Parathyroid adenoma (tissue), 2 donors: ENCODE measurements around the gene STPG4.
"Not testable (repeated sequence)": the region's sequence is repeated elsewhere in the genome, so short reads cannot be mapped to it uniquely, and the experiment has no call there.

Experiments used
- H2AFZ ChIP-seq: fragments of 300-600 bp; sonication (generic); one replicate; pipeline ENCODE4 v1.7.0; 2017; ENCODE audit warnings: antibody characterized with exemption, mild to moderate bottlenecking
- H3K27ac ChIP-seq: fragments of 300-600 bp; sonication (generic); one replicate; pipeline ENCODE4 v1.7.0; 2017
- H3K27me3 ChIP-seq: fragments of 300-600 bp; sonication (generic); one replicate; pipeline ENCODE4 v1.7.0; 2017; ENCODE audit warnings: low read length; ENCODE audit not compliant: control insufficient read depth, insufficient read depth
- H3K36me3 ChIP-seq: fragments of 300-600 bp; sonication (generic); one replicate; pipeline ENCODE4 v1.7.0; 2017; ENCODE audit warnings: low read length; ENCODE audit not compliant: control insufficient read depth, insufficient read depth
- H3K4me1 ChIP-seq: fragments of 300-600 bp; sonication (generic); one replicate; pipeline ENCODE4 v1.7.0; 2017; ENCODE audit warnings: control low read depth
- H3K4me2 ChIP-seq: fragments of 300-600 bp; sonication (generic); one replicate; pipeline ENCODE4 v1.7.0; 2017; ENCODE audit warnings: low read length
- H3K4me3 ChIP-seq: fragments of 300-600 bp; sonication (generic); one replicate; pipeline ENCODE4 v1.7.0; 2017; ENCODE audit warnings: low read depth, low read length
- H3K79me2 ChIP-seq: fragments of 300-600 bp; sonication (generic); one replicate; pipeline ENCODE4 v1.7.0; 2017; ENCODE audit warnings: control low read depth
- H3K9ac ChIP-seq: fragments of 300-600 bp; sonication (generic); one replicate; pipeline ENCODE4 v1.7.0; 2017; ENCODE audit warnings: mild to moderate bottlenecking
- H3K9me3 ChIP-seq: fragments of 300-600 bp; sonication (generic); one replicate; pipeline ENCODE4 v1.7.0; 2017; ENCODE audit warnings: low read length; ENCODE audit not compliant: control insufficient read depth
- TF ChIP-seq, protein P1 (sequence below): fragments of 300-600 bp; sonication (generic); IDR thresholded peaks from one replicate; pipeline ENCODE4 v1.7.0; 2017; ENCODE audit warnings: antibody characterized with exemption, mild to moderate bottlenecking
- donor health status: primary hyperparathyroidism.

STPG4 gene

DNA sequence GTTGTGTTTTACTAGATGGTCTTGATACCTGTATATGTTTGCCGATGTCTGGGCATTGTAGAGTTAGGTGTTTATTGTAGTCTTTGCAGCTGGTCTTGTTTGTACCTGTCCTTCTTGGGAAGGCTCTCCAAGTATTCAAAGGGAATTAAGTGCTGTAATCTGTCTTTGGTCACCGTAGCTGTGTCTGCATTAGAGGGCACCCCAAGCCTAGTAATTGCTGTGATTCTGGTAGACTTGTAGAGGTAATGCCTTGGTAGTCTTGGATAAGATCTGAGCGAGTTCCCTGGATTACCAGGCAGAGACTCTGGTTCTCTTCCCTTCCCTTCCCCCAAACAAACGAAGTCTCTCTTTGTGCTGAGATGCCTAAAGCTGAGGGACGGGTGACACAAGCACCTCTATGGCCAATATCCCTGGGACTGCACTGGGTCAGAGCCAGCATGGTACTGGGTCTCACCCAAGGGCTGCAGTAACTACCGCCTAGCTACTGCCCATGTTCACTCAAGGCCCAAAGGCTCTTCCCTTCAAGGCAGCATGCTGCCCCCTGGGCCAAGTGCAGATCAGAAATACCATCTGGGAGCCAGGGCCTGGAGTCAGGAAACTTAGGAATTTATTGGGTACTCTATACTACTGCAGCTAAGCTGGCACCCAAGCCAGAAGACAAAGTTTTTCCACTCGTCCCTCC is 27.1 kb downstream of the STPG4 start:
- Histone ChIP-seq H3K4me3 (no peak overlapping the region), H3K36me3 (no peaks in the 10 kb centered on the region), H3K27me3 (no peaks in the 10 kb centered on the region), H3K27ac (no peak overlapping the region), H3K4me2 (no peak overlapping the region), H3K9me3 (no peaks in the 10 kb centered on the region), H3K79me2 (no peaks in the 10 kb centered on the region), H2AFZ (no peak overlapping the region), H3K9ac (no peak overlapping the region), H3K4me1 (no peaks in the 10 kb centered on the region)
- TF ChIP-seq, protein P1, sequence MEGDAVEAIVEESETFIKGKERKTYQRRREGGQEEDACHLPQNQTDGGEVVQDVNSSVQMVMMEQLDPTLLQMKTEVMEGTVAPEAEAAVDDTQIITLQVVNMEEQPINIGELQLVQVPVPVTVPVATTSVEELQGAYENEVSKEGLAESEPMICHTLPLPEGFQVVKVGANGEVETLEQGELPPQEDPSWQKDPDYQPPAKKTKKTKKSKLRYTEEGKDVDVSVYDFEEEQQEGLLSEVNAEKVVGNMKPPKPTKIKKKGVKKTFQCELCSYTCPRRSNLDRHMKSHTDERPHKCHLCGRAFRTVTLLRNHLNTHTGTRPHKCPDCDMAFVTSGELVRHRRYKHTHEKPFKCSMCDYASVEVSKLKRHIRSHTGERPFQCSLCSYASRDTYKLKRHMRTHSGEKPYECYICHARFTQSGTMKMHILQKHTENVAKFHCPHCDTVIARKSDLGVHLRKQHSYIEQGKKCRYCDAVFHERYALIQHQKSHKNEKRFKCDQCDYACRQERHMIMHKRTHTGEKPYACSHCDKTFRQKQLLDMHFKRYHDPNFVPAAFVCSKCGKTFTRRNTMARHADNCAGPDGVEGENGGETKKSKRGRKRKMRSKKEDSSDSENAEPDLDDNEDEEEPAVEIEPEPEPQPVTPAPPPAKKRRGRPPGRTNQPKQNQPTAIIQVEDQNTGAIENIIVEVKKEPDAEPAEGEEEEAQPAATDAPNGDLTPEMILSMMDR: no peak

DNA sequence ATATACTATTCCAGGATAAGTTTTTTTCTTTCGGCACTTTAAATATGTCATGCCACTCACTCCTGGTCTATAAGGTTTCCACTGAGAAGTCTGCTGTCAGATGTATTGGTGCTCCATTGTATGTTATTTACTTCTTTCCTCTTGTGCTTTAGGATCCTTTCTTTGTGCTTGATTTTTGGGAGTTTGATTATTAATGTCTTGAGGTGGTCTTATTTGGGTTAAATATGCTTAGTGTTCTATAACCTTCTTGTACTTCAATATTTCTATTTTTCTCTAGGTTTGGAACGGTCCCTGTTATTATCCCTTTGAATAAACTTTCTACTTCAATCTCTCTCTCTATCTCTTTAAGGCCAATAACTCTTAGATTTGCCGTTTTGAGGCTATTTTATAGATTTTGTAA is 28.3 kb downstream of the STPG4 start:
- H2AFZ ChIP-seq: no peak overlapping the region
- H3K9ac ChIP-seq: no peak overlapping the region
- no peak overlapping the region for H3K4me2 ChIP-seq
- TF ChIP-seq, protein P1: no peak
- no peaks in the 10 kb centered on the region for H3K4me1 ChIP-seq
- H3K4me3 ChIP-seq: no peak overlapping the region
- H3K79me2 ChIP-seq: no peaks in the 10 kb centered on the region
- H3K9me3 ChIP-seq: no peaks in the 10 kb centered on the region
- no peaks in the 10 kb centered on the region for H3K27me3 ChIP-seq
- no peaks in the 10 kb centered on the region for H3K36me3 ChIP-seq
- H3K27ac ChIP-seq: no peak overlapping the region

DNA sequence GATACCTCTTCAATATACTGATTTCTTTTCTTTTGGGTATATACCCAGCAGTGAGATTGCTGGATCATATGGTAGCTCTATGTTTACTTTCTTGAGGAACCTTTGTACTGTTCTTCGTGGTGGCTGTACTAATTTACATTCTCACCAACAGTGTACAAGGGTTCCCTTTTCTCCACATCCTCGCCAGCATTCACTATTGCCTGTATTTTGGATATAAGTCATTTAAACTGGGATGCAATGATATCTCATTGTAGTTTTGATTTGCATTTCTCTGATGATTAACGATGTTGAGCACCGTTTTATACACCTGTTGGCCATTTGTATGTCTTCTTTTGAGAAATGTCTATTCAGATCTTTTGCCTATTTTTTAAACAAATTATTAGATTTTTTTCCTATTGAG is 30.4 kb downstream of the STPG4 start:
- not testable (repeated sequence) for H3K27me3 ChIP-seq, H3K4me2 ChIP-seq, H2AFZ ChIP-seq, H3K79me2 ChIP-seq, H3K27ac ChIP-seq, H3K9me3 ChIP-seq, H3K36me3 ChIP-seq, H3K4me3 ChIP-seq, H3K4me1 ChIP-seq, H3K9ac ChIP-seq

DNA sequence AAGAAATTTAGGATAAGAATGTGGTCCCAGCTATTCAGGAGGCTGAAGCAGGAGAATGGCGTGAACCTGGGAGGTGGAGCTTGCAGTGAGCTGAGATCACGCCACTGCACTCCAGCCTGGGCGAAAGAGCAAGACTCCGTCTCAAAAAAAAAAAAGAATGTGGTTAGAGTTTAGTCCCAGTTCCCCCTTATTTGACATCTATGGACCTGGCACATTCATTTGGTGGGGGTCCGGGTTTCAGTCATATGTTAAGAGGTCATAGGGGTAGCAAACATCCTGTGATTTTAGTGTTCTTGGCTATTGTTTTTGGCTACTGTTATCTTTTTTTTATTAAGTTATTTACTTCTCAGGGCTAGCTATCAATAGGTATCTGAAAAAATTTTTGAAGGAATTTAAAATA is 34.7 kb downstream of the STPG4 start:
- not testable (repeated sequence) for H3K4me1 ChIP-seq, H3K36me3 ChIP-seq

DNA sequence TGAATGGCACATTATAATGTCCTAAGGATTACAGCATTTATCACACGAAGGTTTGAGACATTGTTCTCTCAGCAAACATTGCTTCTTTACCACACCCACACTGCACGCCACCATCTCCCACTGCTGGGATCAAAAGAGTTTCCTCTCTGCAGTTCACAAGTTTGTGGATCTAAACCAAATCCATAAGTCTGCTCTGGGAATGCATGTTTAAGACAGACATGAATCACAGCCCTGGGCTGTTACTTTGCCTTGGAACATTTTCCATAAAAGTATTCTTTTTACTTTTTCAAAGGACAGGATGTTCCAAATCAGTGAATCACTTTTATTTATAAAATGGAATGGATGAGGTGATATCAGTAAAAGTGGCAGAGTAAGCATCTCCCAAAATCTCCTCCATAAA is 36.1 kb downstream of the STPG4 start:
- Histone ChIP-seq H3K4me2 (no peak overlapping the region), H3K36me3 (no peaks in the 10 kb centered on the region), H3K79me2 (no peaks in the 10 kb centered on the region), H3K27ac (no peak overlapping the region), H3K4me3 (no peak overlapping the region), H3K4me1 (no peaks in the 10 kb centered on the region), H3K9ac (no peak overlapping the region), H2AFZ (no peak overlapping the region), H3K9me3 (no peaks in the 10 kb centered on the region), H3K27me3 (no peaks in the 10 kb centered on the region)
- TF ChIP-seq, protein P1: no peak

More for the DNA sequence above, 34.7 kb downstream of the STPG4 start:
- not testable (repeated sequence) for H3K4me3 ChIP-seq, H3K27ac ChIP-seq, H3K9me3 ChIP-seq, H2AFZ ChIP-seq, H3K27me3 ChIP-seq, H3K4me2 ChIP-seq, H3K9ac ChIP-seq, H3K79me2 ChIP-seq

DNA sequence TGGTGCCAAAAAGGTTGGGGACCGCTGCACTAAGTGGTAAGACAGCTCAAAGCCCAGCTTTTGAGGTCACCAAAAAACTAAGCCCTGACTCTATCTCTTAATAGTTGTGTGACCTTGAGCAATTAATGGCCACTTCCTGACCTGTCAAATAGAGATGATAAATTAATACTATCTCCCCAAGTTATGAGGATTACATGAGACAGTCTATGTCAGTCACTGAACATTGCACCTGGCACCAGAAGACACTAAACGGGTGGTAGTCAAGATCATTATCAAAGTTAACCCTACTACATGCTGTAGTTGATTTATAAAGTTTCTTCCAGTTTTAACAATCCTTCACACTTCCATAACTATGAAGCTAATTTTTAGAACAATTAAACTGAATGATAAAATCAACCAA is 36.5 kb downstream of the STPG4 start:
- Histone ChIP-seq H3K36me3 (no peaks in the 10 kb centered on the region), H3K9me3 (no peaks in the 10 kb centered on the region), H3K9ac (no peak overlapping the region), H3K4me2 (no peak overlapping the region), H3K79me2 (no peaks in the 10 kb centered on the region), H3K4me1 (no peaks in the 10 kb centered on the region), H3K27me3 (no peaks in the 10 kb centered on the region), H3K27ac (no peak overlapping the region), H3K4me3 (no peak overlapping the region), H2AFZ (no peak overlapping the region)
- TF ChIP-seq, protein P1: no peak
